CD4-positive, alpha-beta T cell treated with Interleukin-6 at 100 ng/mL for 8 hours (primary cell): ENCODE results near the gene CNTD1.
"Not testable (repeated sequence)": the region's sequence is repeated elsewhere in the genome, so short reads cannot be mapped to it uniquely, and the experiment has no call there.

ENCODE experiments used
- DNase-seq: peaks from one replicate; pipeline ENCODE4 v3.0.0-alpha.2; 2020; ENCODE audit warnings: mixed read lengths, low spot score

The CNTD1 gene

GRCh38 chr17:42798383-42799380, at the start of gene CNTD1, which contains the start of gene COA3:
Gene CNTD1, plus strand, starts transcription at chr17:42798861. Its CDS starts 207 bp downstream, at chr17:42799068.
Gene COA3, minus strand, starts transcription at chr17:42798704. Its CDS starts 23 bp downstream, at chr17:42798681.
- DNase-seq = peak; percentile 67

GRCh38 chr17:42748908-42749798, 49.5 kb upstream of the CNTD1 start:
- DNase-seq = no peak

GRCh38 chr17:42750739-42751344, 47.8 kb upstream of the CNTD1 start:
- DNase-seq = no peak

GRCh38 chr17:42751628-42752027, 47.0 kb upstream of the CNTD1 start:
- DNase-seq = no peak

- no peak for DNase-seq
Observed at GRCh38 chr17:42754782-42755181, 43.9 kb upstream of the CNTD1 start.

- DNase-seq = no peak
Observed at GRCh38 chr17:42759982-42760651, 38.5 kb upstream of the CNTD1 start.

- no peak for DNase-seq
Observed at GRCh38 chr17:42760652-42761581, 37.7 kb upstream of the CNTD1 start, which contains the start of gene RAMP2. Gene RAMP2, plus strand, starts transcription at chr17:42761227. Its CDS starts 35 bp downstream, at chr17:42761262.

GRCh38 chr17:42761638-42762037, 37.0 kb upstream of the CNTD1 start:
- no peak for DNase-seq

- DNase-seq = no peak
Observed at GRCh38 chr17:42766124-42766523, 32.5 kb upstream of the CNTD1 start.

- no peak for DNase-seq
Observed at GRCh38 chr17:42767512-42767911, 31.1 kb upstream of the CNTD1 start.

GRCh38 chr17:42768006-42768405, 30.7 kb upstream of the CNTD1 start:
- not testable (repeated sequence) for DNase-seq

- DNase-seq = not testable (repeated sequence)
Observed at GRCh38 chr17:42769964-42770363, 28.7 kb upstream of the CNTD1 start.

- no peak for DNase-seq
Observed at GRCh38 chr17:42772945-42773289, 25.7 kb upstream of the CNTD1 start.

GRCh38 chr17:42773290-42774035, 25.2 kb upstream of the CNTD1 start, which contains the start of gene VPS25:
Gene VPS25, plus strand, starts transcription at chr17:42773449. Its CDS starts 27 bp downstream, at chr17:42773476.
- peak; percentile 75 for DNase-seq

GRCh38 chr17:42774066-42774745, 24.5 kb upstream of the CNTD1 start:
- no peak for DNase-seq

GRCh38 chr17:42775534-42776098, 23.0 kb upstream of the CNTD1 start:
- no peak for DNase-seq

- no peak for DNase-seq
Observed at GRCh38 chr17:42778570-42778969, 20.1 kb upstream of the CNTD1 start.

- DNase-seq = no peak
Observed at GRCh38 chr17:42779304-42779935, 19.2 kb upstream of the CNTD1 start.
